SK-N-SH (cell line): ENCODE data around the gene CELA3A.

Experiments
- CHD2 ChIP-seq: fragments of 150-350 bp; IDR thresholded peaks from 2 replicates; pipeline ENCODE4 v1.6.1; 2018; ENCODE audit warnings: low read length; ENCODE audit not compliant: partially characterized antibody
- EP300 ChIP-seq, 2 experiments: IDR thresholded peaks; 2 replicates each; pipeline versions ENCODE4 v1.4.0 to v1.6.1; 2012; ENCODE audit warnings: borderline replicate concordance in 1 of 2, low read depth in 1 of 2, low read length in 1 of 2
- GATA2 ChIP-seq: sonication (generic); formaldehyde crosslinking; IDR thresholded peaks from 2 replicates; pipeline ENCODE4 v1.5.0; 2020; ENCODE audit warnings: mild to moderate bottlenecking, missing genetic modification reagents
- MAX ChIP-seq: IDR thresholded peaks from 2 replicates; pipeline ENCODE4 v1.4.0; 2012; ENCODE audit warnings: low read depth
- MEF2A ChIP-seq: IDR thresholded peaks from 2 replicates; pipeline ENCODE4 v1.4.0; 2012; ENCODE audit warnings: low read depth, borderline replicate concordance
- MXI1 ChIP-seq: IDR thresholded peaks from 2 replicates; pipeline ENCODE4 v1.6.1; 2012; ENCODE audit warnings: mild to moderate bottlenecking, low read depth, low read length, improper control_type of control experiment
- POLR2AphosphoS5 ChIP-seq: IDR thresholded peaks from 2 replicates; pipeline ENCODE4 v1.6.1; 2012; ENCODE audit warnings: low read depth, low read length
- RAD21 ChIP-seq: IDR thresholded peaks from 2 replicates; pipeline ENCODE4 v1.6.1; 2012; ENCODE audit warnings: mild to moderate bottlenecking, low read length
- RFX5 ChIP-seq: IDR thresholded peaks from 2 replicates; pipeline ENCODE4 v1.6.1; 2012; ENCODE audit warnings: mild to moderate bottlenecking, improper control_type of control experiment, low read length
- TEAD4 ChIP-seq: IDR thresholded peaks from 2 replicates; pipeline ENCODE4 v1.4.0; 2012; ENCODE audit warnings: mild to moderate bottlenecking, borderline replicate concordance; ENCODE audit not compliant: insufficient read depth
- USF2 ChIP-seq: fragments of 150-350 bp; IDR thresholded peaks from 2 replicates; pipeline ENCODE4 v1.6.1; 2017; ENCODE audit warnings: antibody characterized with exemption, low read length, low read depth, borderline replicate concordance
- TF ChIP-seq, protein P1 (sequence below): fragments of 200-600 bp; sonication (generic); IDR thresholded peaks from 2 replicates; pipeline ENCODE4 v1.6.1; 2017; ENCODE audit warnings: antibody characterized with exemption, mild to moderate bottlenecking, moderate library complexity

GRCh38 chr1:22044690-22045420, 43.4 kb downstream of the CELA3A start:
- TF ChIP-seq, protein P1, sequence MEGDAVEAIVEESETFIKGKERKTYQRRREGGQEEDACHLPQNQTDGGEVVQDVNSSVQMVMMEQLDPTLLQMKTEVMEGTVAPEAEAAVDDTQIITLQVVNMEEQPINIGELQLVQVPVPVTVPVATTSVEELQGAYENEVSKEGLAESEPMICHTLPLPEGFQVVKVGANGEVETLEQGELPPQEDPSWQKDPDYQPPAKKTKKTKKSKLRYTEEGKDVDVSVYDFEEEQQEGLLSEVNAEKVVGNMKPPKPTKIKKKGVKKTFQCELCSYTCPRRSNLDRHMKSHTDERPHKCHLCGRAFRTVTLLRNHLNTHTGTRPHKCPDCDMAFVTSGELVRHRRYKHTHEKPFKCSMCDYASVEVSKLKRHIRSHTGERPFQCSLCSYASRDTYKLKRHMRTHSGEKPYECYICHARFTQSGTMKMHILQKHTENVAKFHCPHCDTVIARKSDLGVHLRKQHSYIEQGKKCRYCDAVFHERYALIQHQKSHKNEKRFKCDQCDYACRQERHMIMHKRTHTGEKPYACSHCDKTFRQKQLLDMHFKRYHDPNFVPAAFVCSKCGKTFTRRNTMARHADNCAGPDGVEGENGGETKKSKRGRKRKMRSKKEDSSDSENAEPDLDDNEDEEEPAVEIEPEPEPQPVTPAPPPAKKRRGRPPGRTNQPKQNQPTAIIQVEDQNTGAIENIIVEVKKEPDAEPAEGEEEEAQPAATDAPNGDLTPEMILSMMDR = no peak
- TF ChIP-seq RFX5 = no peak
- TF ChIP-seq TEAD4 = no peak
- TF ChIP-seq MAX = no peak
- no peak for TF ChIP-seq POLR2AphosphoS5
- no peak for TF ChIP-seq EP300 (IDR thresholded peaks at IDR 0.05; ENCODE audit: borderline replicate concordance in 1 of 2, low read depth in 1 of 2, low read length in 1 of 2)
- no peak for TF ChIP-seq MXI1
- no peak for TF ChIP-seq USF2
- TF ChIP-seq GATA2 (CRISPR knock-in tag) = no peak
- no peak for TF ChIP-seq MEF2A
- no peak for TF ChIP-seq RAD21
- no peak for TF ChIP-seq CHD2
